ENCODE results near the gene MANSC4.

MANSC4 gene

GRCh38 chr12:27733791-27734190, 46.2 kb downstream of the MANSC4 start:
- no peak for FAIRE-seq
- no peak for TF ChIP-seq POLR2AphosphoS5 (IDR thresholded peaks at IDR 0.05; ENCODE audit: low read depth, low read length)
- DNase-seq (ENCODE audit: insufficient read length, low spot score), result no peak

GRCh38 chr12:27733052-27733656, 46.9 kb downstream of the MANSC4 start:
- FAIRE-seq (peak; percentile 23), DNase-seq (ENCODE audit: insufficient read length, low spot score) (no peak)
- TF ChIP-seq POLR2AphosphoS5 (IDR thresholded peaks at IDR 0.05; ENCODE audit: low read depth, low read length) (no peak), TAF1 (IDR thresholded peaks at IDR 0.05; ENCODE audit: low read depth, low read length) (no peak), POU2F2 (IDR thresholded peaks at IDR 0.05; ENCODE audit: low read depth, low read length) (no peak), POLR2A (IDR thresholded peaks at IDR 0.05; ENCODE audit: low read depth, low read length) (no peak)

- no peak for DNase-seq (ENCODE audit: insufficient read length, low spot score)
- FAIRE-seq, result peak; percentile 75
- TF ChIP-seq PAX5 (IDR thresholded peaks at IDR 0.05; ENCODE audit: insufficient read depth, low read length, severe bottlenecking), result no peak
- no peak for TF ChIP-seq SPI1 (IDR thresholded peaks at IDR 0.05; ENCODE audit: low read depth, low read length)
- TF ChIP-seq POU2F2 (IDR thresholded peaks at IDR 0.05; ENCODE audit: low read depth, low read length), result no peak
- TF ChIP-seq TAF1 (IDR thresholded peaks at IDR 0.05; ENCODE audit: low read depth, low read length), result no peak
- no peak for TF ChIP-seq POLR2AphosphoS5 (IDR thresholded peaks at IDR 0.05; ENCODE audit: low read depth, low read length)
- no peak for TF ChIP-seq POLR2A (IDR thresholded peaks at IDR 0.05; ENCODE audit: low read depth, low read length)
Measured at GRCh38 chr12:27732281-27732680, 47.8 kb downstream of the MANSC4 start.

GRCh38 chr12:27730097-27730588, 49.9 kb downstream of the MANSC4 start:
- TF ChIP-seq POU2F2 (IDR thresholded peaks at IDR 0.05; ENCODE audit: low read depth, low read length), result no peak
- TF ChIP-seq POLR2A (IDR thresholded peaks at IDR 0.05; ENCODE audit: low read depth, low read length), result no peak
- no peak for TF ChIP-seq TAF1 (IDR thresholded peaks at IDR 0.05; ENCODE audit: low read depth, low read length)
- no peak for TF ChIP-seq POLR2AphosphoS5 (IDR thresholded peaks at IDR 0.05; ENCODE audit: low read depth, low read length)
- no peak for TF ChIP-seq SPI1 (IDR thresholded peaks at IDR 0.05; ENCODE audit: low read depth, low read length)
- no peak for TF ChIP-seq PAX5 (IDR thresholded peaks at IDR 0.05; ENCODE audit: insufficient read depth, low read length, severe bottlenecking)
- DNase-seq (ENCODE audit: insufficient read length, low spot score), result no peak
- FAIRE-seq, result no peak

- peak; percentile 54 for TF ChIP-seq SPI1 (IDR thresholded peaks at IDR 0.05; ENCODE audit: low read depth, low read length)
- TF ChIP-seq PAX5 (IDR thresholded peaks at IDR 0.05; ENCODE audit: insufficient read depth, low read length, severe bottlenecking), result no peak
- DNase-seq (ENCODE audit: insufficient read length, low spot score), result no peak
- no peak for FAIRE-seq
Measured at GRCh38 chr12:27723212-27723611, 56.8 kb downstream of the MANSC4 start.

All from GM12891 (cell line).